ENCODE results near the gene SLIT3. TPM values are rescaled to one million over a fixed set of nuclear protein-coding genes. Genes with fewer than 3 reads are reported as not detected.

The SLIT3 gene
- total RNA-seq, 1 experiment from 2014 or later: 0.92 TPM

- no peak overlapping the region for H3K14ac ChIP-seq (ENCODE audit: insufficient read depth, low read length)
- no peak overlapping the region for H3K4ac ChIP-seq (ENCODE audit: low read depth, low read length)
- Mint-ChIP-seq H3K9me3 (no peaks in the 10 kb centered on the region), H3K4me3 (no peak overlapping the region), H3K27ac (no peak overlapping the region), H3K27me3 (ENCODE audit: low read depth) (no peaks in the 10 kb centered on the region; the same call in none of the 2 replicates), H3K4me1 (peaks cover 8 to 17% of the 10 kb centered on the region in 2 experiments), H3K36me3 (ENCODE audit: insufficient read depth in 1 of 3, low read depth in 3 of 3) (no peaks in the 10 kb centered on the region)
- no peaks in the 10 kb centered on the region for H3K23me2 ChIP-seq (ENCODE audit: insufficient read length, low read depth, low read length, poor library complexity, severe bottlenecking)
- no peak for DNase-seq
- H3K18ac ChIP-seq (ENCODE audit: insufficient read length, low read depth, low read length): no peak overlapping the region
- no peak overlapping the region for H4K8ac ChIP-seq (replicated peaks; ENCODE audit: insufficient read length, low read depth, low read length)
- no peak overlapping the region for H3K9ac ChIP-seq (ENCODE audit: extremely low read depth, insufficient read length, low read length)
- no peak overlapping the region for H4K91ac ChIP-seq (ENCODE audit: insufficient read length, low read depth, low read length)
- no peaks in the 10 kb centered on the region; the same call in 1 of the 2 replicates for H3K4me1 ChIP-seq (ENCODE audit: insufficient read depth, low read length)
- H4K20me1 ChIP-seq (ENCODE audit: control insufficient read depth, insufficient read depth, insufficient read length): no peaks in the 10 kb centered on the region
- H2BK5ac ChIP-seq (ENCODE audit: insufficient read length, low read length): no peak overlapping the region
- H2BK120ac ChIP-seq (ENCODE audit: low read depth, low read length, poor library complexity, severe bottlenecking): no peak overlapping the region
- no peak overlapping the region for H3K56ac ChIP-seq (ENCODE audit: insufficient read length, low read depth, low read length)
- H2BK12ac ChIP-seq (ENCODE audit: insufficient read length, low read depth, low read length): no peak overlapping the region
- H3K79me2 ChIP-seq (ENCODE audit: insufficient read depth, low read length): no peaks in the 10 kb centered on the region
- no peak overlapping the region for H2AFZ ChIP-seq (ENCODE audit: low read length)
- no peak overlapping the region for H4K5ac ChIP-seq (ENCODE audit: insufficient read length, low read depth, low read length)
- H2AK5ac ChIP-seq (ENCODE audit: insufficient read length, low read length): no peak overlapping the region
- H3K23ac ChIP-seq (ENCODE audit: insufficient read length, low read depth, low read length): no peak overlapping the region
- H3K27ac ChIP-seq (ENCODE audit: insufficient read length, low read depth, low read length): no peak overlapping the region
- H3K79me1 ChIP-seq (ENCODE audit: insufficient read depth, low read depth, low read length, poor library complexity, severe bottlenecking): no peaks in the 10 kb centered on the region
- no CpG with 5 or more reads among the region's 5 CpGs for WGBS (ENCODE audit: extremely low coverage, insufficient read length, low lambda C conversion rate)
- no peak overlapping the region for H2BK20ac ChIP-seq (ENCODE audit: low read depth, low read length, poor library complexity, severe bottlenecking)
- H3K27me3 ChIP-seq (ENCODE audit: insufficient read depth, low read length): no peaks in the 10 kb centered on the region
- no peak overlapping the region for H3T11ph ChIP-seq (ENCODE audit: low read length)
- no peaks in the 10 kb centered on the region for H3K9me3 ChIP-seq (ENCODE audit: control insufficient read depth, low read depth, low read length)
- H2BK15ac ChIP-seq (ENCODE audit: low read depth, low read length): no peak overlapping the region
- H3K4me2 ChIP-seq (ENCODE audit: insufficient read depth, insufficient read length, low read length): no peak overlapping the region
- no peak for TF ChIP-seq CTCF (conservative IDR thresholded peaks at IDR 0.05)
Observed at GRCh38 chr5:168939887-168940544, 360.9 kb downstream of the SLIT3 start.
